Loucy (cell line): ENCODE data around the gene TM7SF3.

Experiments used
- H2AFZ ChIP-seq: fragments of 200-600 bp; sonication (generic); 2 replicates; pipeline ENCODE4 v1.6.0; 2016; ENCODE audit warnings: antibody characterized with exemption, mild to moderate bottlenecking, low read length, moderate library complexity
- H3F3A ChIP-seq: fragments of 200-600 bp; 2 replicates; pipeline ENCODE4 v1.6.0; 2016; ENCODE audit warnings: antibody characterized with exemption, low read depth, mild to moderate bottlenecking
- H3K27me3 ChIP-seq: fragments of 200-600 bp; sonication (generic); 2 replicates; pipeline ENCODE4 v1.6.1; 2014; ENCODE audit warnings: low read length, mild to moderate bottlenecking; ENCODE audit not compliant: insufficient read depth, poor library complexity, severe bottlenecking
- H3K36me3 ChIP-seq: fragments of 200-600 bp; sonication (generic); 2 replicates; pipeline ENCODE4 v1.6.1; 2016; ENCODE audit warnings: low read length; ENCODE audit not compliant: insufficient read depth
- H3K4me1 ChIP-seq: fragments of 200-600 bp; sonication (generic); 2 replicates; pipeline ENCODE4 v1.5.1; 2014; ENCODE audit warnings: low read length, mild to moderate bottlenecking; ENCODE audit not compliant: insufficient read depth, poor library complexity, severe bottlenecking
- H3K4me2 ChIP-seq: fragments of 200-600 bp; sonication (generic); 2 replicates; pipeline ENCODE4 v1.6.0; 2014; ENCODE audit warnings: antibody characterized with exemption, low read length, low read depth, mild to moderate bottlenecking; ENCODE audit not compliant: poor library complexity, severe bottlenecking
- H3K4me3 ChIP-seq: fragments of 200-600 bp; sonication (generic); 2 replicates; pipeline ENCODE4 v1.5.1; 2014; ENCODE audit warnings: low read length, mild to moderate bottlenecking, mixed read lengths; ENCODE audit not compliant: poor library complexity, severe bottlenecking
- H3K79me2 ChIP-seq: fragments of 200-600 bp; sonication (generic); 2 replicates; pipeline ENCODE4 v1.6.1; 2014; ENCODE audit warnings: low read length; ENCODE audit not compliant: insufficient read depth
- H3K9ac ChIP-seq: fragments of 200-600 bp; sonication (generic); 2 replicates; pipeline ENCODE4 v1.6.0; 2014; ENCODE audit warnings: mild to moderate bottlenecking, low read depth, low read length, moderate library complexity; ENCODE audit not compliant: poor library complexity, severe bottlenecking
- H3K9me2 ChIP-seq: fragments of 200-600 bp; sonication (generic); replicated peaks from 2 replicates; pipeline ENCODE4 v1.6.1; 2016; ENCODE audit warnings: low read depth, low read length, mixed read lengths
- H3K9me3 ChIP-seq: fragments of 200-600 bp; sonication (generic); 2 replicates; pipeline ENCODE4 v1.6.1; 2014; ENCODE audit warnings: mild to moderate bottlenecking, antibody characterized with exemption, low read length, low read depth; ENCODE audit not compliant: insufficient read depth
- H4K20me1 ChIP-seq: fragments of 200-600 bp; sonication (generic); 2 replicates; pipeline ENCODE4 v1.6.0; 2014; ENCODE audit warnings: antibody characterized with exemption, low read length, mild to moderate bottlenecking; ENCODE audit not compliant: insufficient read depth, poor library complexity, severe bottlenecking
- CTCF ChIP-seq: fragments of 200-600 bp; sonication (generic); conservative IDR thresholded peaks from 2 replicates; pipeline ENCODE4 v1.5.1; 2014; ENCODE audit warnings: mild to moderate bottlenecking, antibody characterized with exemption, low read length
- EZH2phosphoT487 ChIP-seq: fragments of 200-600 bp; IDR thresholded peaks from 2 replicates; pipeline ENCODE4 v1.6.1; 2018; ENCODE audit warnings: antibody characterized with exemption, mild to moderate bottlenecking, moderate library complexity, borderline replicate concordance

TM7SF3 gene

DNA sequence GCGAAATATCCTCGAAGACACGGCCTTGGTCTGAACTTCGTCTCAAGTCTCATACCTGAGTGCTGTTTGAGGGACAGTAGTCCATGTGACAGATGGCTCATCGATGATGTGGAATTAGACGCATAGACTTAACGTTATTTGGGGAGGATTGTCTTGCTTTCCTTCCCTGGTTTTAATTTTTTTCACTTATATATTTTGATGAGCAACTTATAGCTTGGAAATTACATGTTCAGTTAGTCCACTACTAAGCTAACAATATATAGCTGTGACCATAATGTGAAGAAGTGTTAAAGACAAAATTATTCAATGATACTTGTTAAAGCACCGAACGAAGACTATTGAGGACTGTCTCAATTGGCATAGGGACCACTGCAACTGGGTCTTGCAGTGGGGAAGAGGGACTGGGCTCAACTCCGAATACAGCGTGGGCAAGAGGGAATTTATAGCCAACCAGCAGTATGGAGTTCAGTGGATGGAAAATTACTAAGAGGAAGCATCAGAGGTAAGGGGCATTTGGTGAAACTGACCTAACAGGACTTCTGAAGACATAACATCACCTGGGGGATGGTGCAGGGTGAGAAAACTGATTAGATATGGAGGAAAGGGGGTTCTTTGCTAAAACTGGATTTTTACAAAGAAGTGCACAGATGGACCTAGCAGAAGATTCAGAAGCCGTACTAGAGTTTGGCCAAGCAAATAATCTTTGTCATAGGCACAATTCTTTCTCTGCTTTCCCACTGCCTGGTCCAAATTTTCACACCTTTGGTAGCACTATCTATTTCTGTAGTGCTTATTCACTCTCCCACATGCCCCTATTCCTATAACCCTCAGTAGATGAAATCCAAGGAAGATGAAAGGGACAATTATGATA lies 910 bp upstream of the TM7SF3 start:
- H3K36me3 ChIP-seq, result no peaks in the 10 kb centered on the region
- peak overlapping the region; percentile 92 for H3K4me3 ChIP-seq
- no peak for TF ChIP-seq EZH2phosphoT487
- TF ChIP-seq CTCF, result no peak
- peak overlapping the region; percentile 90 for H3K9ac ChIP-seq
- H2AFZ ChIP-seq, result peak overlapping the region; percentile 74
- H3K4me2 ChIP-seq, result peak overlapping the region; percentile 90
- peaks cover 75% of the 10 kb centered on the region for H3K4me1 ChIP-seq
- H3K9me3 ChIP-seq, result no peaks in the 10 kb centered on the region
- peaks cover 15% of the 10 kb centered on the region for H3F3A ChIP-seq
- no peaks in the 10 kb centered on the region for H3K9me2 ChIP-seq
- H3K27me3 ChIP-seq, result no peaks in the 10 kb centered on the region
- peaks cover 40% of the 10 kb centered on the region for H3K79me2 ChIP-seq
- H4K20me1 ChIP-seq, result peaks cover 24% of the 10 kb centered on the region

DNA sequence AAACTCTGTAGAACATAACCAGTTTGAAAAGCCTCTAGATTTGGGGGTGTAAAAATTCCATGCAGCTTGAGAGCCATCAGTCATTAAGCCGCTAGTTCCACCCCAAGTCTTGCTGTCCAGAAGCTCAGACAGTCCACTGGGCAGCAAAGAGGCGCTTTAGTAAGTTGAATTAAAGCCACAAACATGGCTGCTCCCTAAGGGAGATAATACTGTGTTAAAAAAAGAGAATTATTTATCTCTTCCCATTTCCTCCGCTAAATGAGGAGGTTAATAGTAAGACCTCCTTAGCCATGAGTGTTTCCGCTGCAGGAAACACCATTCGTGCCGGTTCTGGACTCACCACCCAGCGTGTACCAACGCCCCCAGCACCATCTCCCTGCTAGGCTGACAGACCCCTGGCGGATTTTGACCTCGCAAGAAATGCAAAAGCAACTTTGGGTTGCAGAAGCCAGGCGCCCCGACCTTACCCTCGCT lies 536 bp downstream of the TM7SF3 start:
- H3K4me1 ChIP-seq, result peaks cover 82% of the 10 kb centered on the region
- H3K36me3 ChIP-seq, result no peaks in the 10 kb centered on the region
- TF ChIP-seq EZH2phosphoT487 (no peak), CTCF (no peak)
- H3K4me3 ChIP-seq, result peak overlapping the region; percentile 92
- no peaks in the 10 kb centered on the region for H3K27me3 ChIP-seq
- H3K9me3 ChIP-seq, result no peaks in the 10 kb centered on the region
- H3K9me2 ChIP-seq, result no peaks in the 10 kb centered on the region
- H3K79me2 ChIP-seq, result peaks cover 54% of the 10 kb centered on the region
- peaks cover 36% of the 10 kb centered on the region for H4K20me1 ChIP-seq
- peak overlapping the region; percentile 78 for H2AFZ ChIP-seq
- peaks cover 15% of the 10 kb centered on the region for H3F3A ChIP-seq
- peak overlapping the region; percentile 90 for H3K9ac ChIP-seq
- peak overlapping the region; percentile 99 for H3K4me2 ChIP-seq

GRCh38 chr12:27012982-27013255 lies 1.3 kb downstream of the TM7SF3 start:
- no peaks in the 10 kb centered on the region for H3K9me2 ChIP-seq
- H3K4me3 ChIP-seq, result peak overlapping the region; percentile 92
- H3K27me3 ChIP-seq, result no peaks in the 10 kb centered on the region
- no peak overlapping the region for H2AFZ ChIP-seq
- peaks cover 15% of the 10 kb centered on the region for H3F3A ChIP-seq
- peaks cover 61% of the 10 kb centered on the region for H3K79me2 ChIP-seq
- no peaks in the 10 kb centered on the region for H3K36me3 ChIP-seq
- no peak for TF ChIP-seq CTCF
- TF ChIP-seq EZH2phosphoT487, result no peak
- peaks cover 40% of the 10 kb centered on the region for H4K20me1 ChIP-seq
- H3K9me3 ChIP-seq, result no peaks in the 10 kb centered on the region
- peaks cover 82% of the 10 kb centered on the region for H3K4me1 ChIP-seq
- peak overlapping the region; percentile 99 for H3K4me2 ChIP-seq
- H3K9ac ChIP-seq, result peak overlapping the region; percentile 90
